Measurements from ENCODE around the gene FKBP2.
A peak's percentile ranks its signal among the peaks of the same experiment; 100 is the strongest.

FKBP2 gene

DNA sequence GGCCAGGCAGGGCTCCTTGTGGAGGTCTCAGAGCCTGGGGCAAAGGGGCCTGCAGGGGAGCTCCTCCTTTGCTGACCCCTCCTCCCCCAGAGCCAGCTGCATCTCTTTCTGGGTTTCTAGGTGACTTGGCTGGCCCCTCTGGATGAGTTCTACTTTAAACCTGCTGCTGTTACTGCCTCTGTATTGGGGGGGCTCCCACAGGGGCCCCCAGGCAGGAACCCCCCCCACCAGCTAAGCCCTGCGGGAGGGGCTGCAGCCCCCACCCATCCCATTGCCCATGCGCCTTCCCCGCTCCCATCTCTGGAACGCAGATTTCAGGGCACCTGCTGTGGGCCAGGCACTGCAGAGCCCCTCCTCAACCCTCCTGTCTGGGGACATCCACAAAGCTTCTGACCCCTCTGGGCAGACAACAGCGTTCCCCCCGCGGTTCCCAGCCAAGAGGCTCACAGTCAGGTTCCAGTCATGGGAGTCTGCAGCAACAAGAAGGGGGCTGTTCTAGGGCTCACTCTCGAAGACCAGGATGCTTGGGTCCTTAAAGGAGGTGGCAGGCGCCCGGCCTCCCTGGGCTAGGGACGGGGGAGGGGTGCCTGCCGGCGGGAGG, 9.6 kb downstream of the FKBP2 start:
- DNase-seq: no peak

DNA sequence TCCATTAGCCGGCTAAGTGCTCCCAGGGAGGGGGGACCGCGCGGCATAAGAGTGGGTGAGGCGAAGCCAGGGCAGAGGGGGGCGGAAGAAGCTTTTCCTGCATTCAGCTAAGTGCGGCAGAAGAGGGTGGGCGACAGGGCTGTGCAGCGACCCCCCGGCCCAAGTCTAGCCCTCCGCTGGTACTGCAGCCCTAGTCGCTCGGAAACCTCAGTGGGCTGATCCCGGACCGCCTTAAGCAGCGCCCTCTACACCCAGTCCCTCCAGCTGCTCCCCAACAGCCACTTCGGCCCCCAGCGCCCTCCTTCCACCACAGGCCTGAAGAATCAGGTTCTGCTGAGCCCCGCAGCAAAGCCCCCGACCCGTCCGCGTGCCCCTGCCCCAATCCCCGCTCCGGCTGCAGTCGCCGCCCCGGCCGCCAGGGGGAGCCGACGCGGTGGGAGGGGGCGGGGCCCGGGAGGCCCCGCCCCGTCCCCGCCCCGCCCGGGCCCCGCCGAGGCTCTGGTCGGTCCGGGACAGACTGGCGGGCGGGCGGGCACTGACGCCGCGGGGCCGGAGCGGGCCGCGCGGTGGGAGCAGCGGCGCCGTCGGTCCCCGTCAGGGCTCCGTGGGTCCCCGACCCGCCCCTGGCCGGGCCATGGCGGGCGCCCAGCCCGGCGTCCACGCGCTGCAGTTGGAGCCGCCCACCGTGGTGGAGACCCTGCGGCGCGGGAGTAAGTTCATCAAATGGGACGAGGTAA, 10.3 kb downstream of the FKBP2 start, which contains the start of gene PLCB3:
Gene PLCB3 (plus strand): TSS at position 515 of the 737 bp plus-strand sequence. CDS start 120 bp downstream, at position 635.
- peak; percentile 54 to 71 for DNase-seq

DNA sequence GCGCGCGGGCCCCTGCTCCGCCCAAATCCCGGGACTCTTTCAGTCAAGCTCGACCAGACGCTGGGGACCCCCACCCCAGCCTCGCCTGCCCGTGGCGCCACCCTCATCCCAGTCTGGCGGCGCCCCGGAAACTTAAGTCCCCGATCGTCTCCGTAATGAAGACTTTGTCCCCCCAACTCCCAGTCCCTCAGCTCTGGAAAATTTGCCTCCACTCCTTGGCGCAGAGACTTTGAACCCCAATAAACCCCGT, 10.8 kb downstream of the FKBP2 start:
- DNase-seq: no peak

DNA sequence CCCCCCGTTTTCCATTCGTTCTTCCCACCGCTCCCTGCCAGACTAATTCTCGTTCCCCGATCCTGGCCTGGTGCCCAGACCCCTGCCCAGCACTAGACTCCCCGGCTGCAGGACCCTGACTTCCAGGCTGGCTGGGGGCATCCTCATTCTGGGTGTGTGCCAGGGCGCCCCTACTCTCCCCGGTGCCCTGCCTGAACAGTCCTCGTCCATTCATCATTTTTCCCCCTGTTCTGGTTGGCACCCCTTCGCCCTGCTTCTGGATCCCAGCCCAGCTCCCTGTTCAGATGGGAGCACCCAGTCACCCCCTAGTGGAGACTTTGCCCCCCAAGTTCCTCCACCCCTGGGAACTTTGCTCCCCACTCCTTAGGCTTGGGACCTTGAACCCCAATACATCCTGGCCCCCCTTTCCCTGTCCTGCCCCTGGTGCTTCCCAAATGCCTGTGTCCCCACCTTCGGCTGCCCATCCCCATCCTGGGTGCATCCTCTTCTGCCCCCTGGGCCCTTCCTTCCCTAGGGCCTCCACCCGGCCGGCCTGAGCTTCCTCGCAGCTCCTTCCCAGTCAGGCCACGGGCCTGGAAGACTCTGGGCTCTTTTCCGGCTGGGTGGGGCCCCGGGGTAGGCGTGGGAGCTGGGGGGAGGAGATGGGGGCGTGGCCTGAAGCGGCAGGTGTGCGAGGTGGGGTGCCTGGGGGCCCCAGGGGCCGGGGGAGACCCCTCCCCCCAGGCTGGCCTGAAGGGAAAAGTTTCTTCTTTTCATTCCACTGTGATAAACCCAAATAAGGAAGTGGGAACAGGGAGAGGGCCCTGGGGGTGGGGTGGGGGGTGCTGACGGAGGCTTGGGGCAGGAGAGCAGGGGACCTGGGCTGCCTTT, 11.3 kb downstream of the FKBP2 start:
- no peak for DNase-seq

DNA sequence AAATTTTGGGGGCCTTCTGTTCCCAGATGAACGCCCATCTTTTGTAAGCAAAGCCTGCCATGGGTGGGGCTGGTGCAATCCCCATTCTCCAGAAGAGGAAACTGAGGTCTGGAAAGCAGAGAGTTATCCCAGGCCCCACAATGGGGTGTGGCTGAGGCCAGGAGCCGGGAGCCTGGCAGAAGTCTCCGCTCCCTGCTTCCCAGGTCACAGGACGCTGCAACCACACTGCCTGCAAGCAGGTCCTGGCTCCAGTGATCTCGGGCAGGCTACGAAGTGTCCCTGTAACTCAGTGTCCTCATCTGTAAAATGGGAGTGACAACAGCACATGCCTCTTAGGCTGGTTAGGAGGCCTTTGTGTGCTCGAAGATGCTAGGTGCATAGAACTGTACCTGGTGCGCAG, 12.1 kb downstream of the FKBP2 start:
- no peak for DNase-seq

DNA sequence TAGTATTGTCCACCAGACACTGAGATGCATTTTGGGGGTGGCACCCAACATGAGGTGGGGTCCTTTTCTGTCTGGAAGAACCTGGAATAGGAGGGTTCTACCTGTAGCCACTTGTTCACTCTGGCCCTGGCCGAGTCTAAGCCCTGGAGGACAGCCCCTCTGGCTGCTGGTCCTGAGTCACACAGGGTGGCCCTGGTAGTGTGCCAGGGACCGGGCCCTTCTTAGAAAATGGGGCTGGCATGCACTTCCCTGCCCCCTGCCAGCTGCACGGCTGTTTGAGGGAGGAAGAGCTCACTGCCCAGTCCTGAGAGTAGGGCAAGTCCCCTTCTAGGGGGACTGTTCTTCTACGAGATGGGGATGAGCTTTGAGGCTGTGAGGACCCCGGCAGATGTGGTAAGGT, 12.6 kb downstream of the FKBP2 start:
- no peak for DNase-seq

DNA sequence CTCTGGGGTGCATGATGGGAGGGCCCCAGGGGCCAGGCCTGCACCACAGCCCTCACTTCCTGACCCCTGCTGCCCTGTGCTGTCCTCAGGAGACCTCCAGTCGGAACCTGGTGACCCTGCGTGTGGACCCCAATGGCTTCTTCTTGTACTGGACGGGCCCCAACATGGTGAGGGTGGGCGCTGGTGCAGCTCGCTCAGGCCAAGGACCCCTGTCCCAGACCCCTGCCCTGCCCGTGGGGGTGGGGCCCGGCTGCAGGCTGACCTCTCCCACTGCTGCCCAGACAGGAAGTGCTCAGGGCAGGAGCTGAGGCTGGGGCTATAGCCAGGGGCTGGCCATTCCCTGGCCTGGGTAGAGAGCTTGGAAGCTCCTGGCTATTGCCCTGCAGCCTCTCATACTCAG, 13.4 kb downstream of the FKBP2 start:
- DNase-seq: no peak

DNA sequence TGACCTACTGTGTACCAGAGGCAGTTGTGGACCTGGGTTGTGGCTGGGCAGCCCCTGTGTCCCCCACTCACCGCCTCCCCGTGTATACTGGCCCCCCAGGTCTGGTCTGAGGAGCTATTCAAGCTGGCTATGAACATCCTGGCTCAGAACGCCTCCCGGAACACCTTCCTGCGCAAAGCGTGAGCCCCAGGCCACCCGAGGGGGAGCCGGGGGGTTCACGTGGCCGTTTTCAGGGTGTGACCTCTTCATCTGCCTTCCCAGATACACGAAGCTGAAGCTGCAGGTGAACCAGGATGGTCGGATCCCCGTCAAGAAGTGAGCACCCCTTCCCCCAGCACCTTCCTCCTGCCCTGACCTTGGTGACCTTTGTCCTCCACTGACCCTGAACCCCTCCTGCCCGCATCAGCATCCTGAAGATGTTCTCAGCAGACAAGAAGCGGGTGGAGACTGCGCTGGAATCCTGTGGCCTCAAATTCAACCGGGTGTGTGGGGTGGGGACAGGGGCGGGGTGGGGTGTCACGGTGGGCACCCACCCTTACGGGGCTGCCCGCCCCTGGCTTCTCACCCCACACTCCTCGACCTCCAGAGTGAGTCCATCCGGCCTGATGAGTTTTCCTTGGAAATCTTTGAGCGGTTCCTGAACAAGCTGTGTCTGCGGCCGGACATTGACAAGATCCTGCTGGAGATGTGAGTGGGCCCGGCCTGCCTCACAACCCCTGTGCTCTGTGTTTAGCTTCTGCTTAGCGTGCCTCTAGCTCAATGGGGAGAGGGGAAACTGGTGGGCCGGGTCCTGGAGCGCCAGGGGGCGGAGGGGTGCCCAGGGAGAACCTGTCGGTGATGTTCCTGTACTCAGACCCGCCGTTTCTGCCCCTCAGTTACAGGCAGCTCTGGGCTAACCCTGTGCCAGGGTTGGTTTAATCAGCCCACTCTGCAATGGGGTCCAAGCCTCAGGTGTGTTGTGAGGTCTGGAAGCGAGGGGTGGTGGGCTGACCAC, 14.5 kb downstream of the FKBP2 start:
- no peak for DNase-seq

DNA sequence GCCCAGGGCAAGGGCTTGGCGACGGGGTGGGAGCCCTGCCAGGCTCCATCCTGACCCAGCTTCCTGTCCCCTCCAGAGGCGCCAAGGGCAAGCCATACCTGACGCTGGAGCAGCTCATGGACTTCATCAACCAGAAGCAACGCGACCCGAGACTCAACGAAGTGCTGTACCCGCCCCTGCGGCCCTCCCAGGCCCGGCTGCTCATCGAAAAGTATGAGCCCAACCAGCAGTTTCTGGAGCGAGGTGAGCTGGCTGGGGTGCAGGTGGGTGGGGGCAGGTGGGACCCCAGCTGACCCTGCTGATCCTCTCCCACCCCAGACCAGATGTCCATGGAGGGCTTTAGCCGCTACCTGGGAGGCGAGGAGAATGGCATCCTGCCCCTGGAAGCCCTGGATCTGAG, 15.4 kb downstream of the FKBP2 start:
- DNase-seq: no peak

DNA sequence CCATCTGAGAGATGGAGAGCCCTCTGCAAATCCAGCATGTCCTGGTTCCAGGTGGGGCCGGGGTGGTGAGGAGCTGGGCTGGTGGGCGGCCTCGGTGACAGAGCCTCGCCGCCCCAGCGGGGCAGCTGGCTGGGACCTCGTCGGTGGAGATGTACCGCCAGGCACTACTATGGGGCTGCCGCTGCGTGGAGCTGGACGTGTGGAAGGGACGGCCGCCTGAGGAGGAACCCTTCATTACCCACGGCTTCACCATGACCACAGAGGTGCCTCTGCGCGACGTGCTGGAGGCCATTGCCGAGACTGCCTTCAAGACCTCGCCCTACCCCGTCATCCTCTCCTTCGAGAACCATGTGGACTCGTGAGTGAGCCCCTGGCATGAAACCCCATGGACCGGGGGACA, 17.5 kb downstream of the FKBP2 start:
- no peak for DNase-seq

DNA sequence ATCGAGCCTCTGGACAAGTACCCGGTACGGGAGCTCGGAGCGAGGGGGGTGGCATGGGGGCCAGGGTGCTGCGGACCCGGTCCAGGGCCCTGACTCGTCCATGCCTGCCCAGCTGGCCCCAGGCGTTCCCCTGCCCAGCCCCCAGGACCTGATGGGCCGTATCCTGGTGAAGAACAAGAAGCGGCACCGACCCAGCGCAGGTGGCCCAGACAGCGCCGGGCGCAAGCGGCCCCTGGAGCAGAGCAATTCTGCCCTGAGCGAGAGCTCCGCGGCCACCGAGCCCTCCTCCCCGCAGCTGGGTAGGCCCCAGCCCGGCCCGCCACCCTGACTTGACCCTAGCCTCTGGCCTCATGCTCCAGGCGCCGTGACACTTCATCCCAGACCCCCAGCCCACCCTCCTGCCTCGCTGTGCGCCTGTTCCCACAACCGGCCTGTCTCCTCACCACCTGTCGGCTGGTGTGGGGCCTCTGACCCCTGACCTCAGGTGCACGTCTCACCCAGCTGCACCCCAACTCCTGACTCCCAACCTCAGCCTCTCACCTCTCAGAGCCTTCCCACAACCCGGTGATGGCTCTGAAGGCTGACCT, 18.1 kb downstream of the FKBP2 start:
- no peak for DNase-seq

DNA sequence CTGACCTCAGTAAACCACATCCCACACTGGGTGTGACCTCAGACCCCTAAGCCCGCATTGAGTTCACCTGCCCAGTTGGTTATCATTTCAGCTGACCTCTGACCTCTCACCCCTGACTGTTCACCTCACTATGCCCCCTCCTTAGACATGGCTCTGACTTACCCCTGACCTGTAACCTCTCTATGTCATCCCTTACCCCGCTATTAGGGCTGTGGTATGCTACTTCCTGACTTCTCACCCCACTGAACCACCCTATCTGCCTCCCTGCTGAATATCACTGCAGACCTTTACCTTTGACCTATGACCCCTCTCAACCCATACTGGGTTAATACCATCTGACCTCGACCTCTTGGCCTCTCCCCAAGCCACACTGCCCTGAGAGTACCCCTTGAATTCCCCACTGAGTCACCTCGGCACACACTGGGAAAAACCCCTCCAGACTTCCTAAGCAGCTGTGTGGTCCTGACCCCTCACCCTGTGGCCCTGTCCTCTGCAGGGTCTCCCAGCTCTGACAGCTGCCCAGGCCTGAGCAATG, 18.7 kb downstream of the FKBP2 start:
- DNase-seq: no peak

DNA sequence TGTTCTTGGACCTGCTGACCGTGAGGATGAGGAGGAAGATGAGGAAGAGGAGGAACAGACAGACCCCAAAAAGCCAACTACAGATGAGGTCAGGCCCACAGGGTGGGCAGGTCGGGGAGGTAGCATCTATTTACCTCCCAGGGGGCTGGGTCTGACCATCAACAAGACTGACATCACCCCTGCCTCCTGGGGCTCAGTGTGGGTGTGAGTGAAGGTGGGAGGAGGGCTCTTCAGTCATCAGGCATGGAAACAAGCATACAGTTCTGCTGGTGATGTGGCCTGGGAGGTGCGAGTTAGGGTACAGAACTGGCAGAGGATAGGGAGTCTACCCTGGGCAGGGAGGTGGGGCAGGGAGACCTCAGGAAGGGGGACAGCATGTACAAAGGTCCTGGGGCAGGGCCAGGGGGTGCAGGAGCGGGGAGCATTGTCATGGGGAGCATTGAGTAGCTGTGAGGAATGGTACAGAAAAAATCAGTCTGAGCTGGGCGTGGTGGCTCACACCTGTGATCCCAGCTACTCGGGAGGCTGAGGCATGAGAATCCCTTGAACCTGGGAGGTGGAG, 19.3 kb downstream of the FKBP2 start:
- no peak for DNase-seq

DNA sequence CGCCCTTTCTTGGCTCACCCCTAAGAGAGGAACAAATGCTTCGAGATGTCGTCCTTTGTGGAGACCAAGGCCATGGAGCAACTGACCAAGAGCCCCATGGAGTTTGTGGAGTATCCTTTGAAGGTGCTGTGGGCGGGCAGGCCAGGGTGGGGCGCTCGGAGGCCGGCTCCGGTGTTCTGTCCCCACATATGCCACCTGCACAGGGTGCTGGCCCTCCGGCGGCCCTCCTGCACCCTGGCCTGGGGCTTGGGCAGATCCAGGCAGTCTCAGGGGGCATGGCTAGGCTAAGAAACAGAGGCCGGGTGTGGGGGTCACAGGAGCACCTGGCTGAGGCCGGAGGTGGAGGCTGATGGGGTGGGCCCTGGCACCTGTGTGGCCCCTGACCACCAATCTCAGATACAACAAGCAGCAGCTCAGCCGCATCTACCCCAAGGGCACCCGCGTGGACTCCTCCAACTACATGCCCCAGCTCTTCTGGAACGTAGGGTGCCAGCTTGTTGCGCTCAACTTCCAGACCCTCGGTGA, 20.7 kb downstream of the FKBP2 start:
- DNase-seq: no peak

DNA sequence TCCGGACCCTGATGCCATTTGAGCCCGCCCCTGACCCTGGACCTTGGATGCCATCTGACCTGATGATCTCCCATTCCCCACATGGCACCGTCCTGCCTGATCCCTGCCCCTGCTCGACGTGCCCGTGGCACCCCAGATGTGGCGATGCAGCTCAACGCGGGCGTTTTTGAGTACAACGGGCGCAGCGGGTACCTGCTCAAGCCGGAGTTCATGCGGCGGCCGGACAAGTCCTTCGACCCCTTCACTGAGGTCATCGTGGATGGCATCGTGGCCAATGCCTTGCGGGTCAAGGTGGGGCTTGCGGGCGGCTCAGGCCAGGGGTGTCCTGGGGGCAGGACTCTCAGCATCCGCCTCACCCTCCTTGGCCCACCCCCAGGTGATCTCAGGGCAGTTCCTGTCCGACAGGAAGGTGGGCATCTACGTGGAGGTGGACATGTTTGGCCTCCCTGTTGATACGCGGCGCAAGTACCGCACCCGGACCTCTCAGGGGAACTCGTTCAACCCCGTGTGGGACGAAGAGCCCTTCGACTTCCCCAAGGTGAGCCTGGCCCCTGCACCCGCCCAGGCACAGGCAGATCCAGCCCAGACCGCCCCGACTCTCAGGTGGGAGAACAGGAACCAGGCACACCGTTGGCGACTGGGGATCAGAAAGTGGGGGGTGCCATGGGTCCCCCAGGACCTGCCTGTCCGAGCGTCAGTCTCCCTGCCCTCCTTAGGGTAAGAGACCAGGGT, 21.5 kb downstream of the FKBP2 start:
- DNase-seq: no peak

DNA sequence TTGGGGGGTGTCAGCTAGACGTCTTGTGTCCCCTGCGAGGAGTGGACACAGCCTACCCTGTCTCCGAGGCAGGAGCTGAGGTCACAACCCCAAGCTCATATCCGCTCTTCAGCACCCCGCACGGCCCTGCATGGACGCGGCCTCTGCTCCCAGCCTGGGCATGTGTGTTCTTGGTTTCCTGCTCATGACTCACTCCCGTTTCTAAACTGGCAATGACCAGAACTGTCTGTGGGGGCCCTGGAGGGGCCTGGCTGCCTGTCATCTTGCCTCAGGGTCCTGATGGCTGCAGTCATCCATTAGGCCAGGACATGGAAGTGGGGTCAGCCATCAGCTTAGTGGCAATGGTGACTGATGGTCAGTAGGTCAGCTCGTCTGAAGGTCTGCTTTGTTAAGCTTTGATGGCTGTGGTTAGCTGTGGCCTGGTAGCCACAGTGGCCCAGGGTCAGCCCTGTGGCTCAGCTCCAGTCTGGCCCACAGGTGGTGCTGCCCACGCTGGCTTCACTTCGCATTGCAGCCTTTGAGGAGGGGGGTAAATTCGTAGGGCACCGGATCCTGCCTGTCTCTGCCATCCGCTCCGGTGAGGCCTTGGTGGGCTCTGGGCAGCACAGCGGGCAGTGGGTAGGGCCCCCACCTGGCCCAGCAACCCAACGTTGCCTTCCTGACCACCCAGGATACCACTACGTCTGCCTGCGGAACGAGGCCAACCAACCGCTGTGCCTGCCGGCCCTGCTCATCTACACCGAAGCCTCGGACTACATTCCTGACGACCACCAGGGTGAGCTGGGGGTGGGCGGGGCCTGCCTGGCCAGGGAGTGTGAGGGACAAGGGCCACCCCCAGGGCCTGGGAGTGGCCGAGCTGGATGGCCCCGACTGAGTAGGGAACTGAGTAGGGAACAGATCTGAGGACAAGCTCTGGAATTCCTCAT, 22.4 kb downstream of the FKBP2 start:
- DNase-seq: no peak

DNA sequence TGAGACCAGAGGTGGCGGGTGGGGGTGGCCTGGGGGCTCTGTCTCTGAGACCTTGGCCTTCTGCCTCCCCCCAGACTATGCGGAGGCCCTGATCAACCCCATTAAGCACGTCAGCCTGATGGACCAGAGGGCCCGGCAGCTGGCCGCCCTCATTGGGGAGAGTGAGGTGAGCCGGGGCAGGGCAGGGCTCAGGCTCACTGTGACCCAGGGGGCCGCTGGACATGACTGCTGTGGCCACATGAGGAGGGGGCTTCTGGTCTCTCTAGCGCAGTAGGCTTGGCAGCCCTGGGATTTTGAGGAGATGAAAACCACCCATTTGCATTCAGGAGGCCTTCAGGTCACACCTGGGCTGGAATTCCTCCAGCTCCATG, 23.0 kb downstream of the FKBP2 start:
- DNase-seq: no peak

DNA sequence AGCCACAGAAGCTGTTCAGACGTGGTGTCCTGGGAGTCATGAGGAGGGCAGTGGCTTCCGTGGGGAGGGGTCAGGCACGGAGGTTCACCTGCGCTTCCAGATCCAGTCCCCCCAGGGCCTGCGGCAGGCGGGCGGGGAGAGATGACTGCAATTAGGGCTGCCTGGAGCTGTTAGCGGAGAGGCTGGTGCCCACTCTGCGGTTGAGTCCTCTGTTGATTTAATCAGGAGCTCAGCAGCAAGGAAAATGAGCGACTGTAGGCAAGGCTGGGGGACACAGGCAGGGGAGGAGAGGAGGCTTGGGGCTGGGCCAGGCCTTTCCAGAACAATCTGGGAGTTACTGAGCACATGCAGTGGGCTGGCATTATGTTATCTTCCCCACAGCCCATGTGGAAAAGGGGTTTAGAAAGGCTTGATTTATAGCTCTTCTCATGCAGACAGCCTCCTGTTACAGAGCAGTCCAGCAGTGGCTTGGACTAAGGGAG, 23.5 kb downstream of the FKBP2 start:
- DNase-seq: no peak

All from stimulated activated CD4-positive, alpha-beta T cell treated with anti-CD3 and anti-CD28 coated beads, Interleukin-4, amount 100 ng/mL, for 4 hours (primary cell).